ENCODE results near the gene INSYN1. TPM values are rescaled to one million over a fixed set of nuclear protein-coding genes. Genes with fewer than 3 reads are reported as not detected.
"Not testable (repeated sequence)": the region's sequence is repeated elsewhere in the genome, so short reads cannot be mapped to it uniquely, and the experiment has no call there.

Gene INSYN1
- total and polyA plus RNA-seq, 2 donors (not counting 1 experiment from before 2014, with no cell fraction given), result not detected

DNA sequence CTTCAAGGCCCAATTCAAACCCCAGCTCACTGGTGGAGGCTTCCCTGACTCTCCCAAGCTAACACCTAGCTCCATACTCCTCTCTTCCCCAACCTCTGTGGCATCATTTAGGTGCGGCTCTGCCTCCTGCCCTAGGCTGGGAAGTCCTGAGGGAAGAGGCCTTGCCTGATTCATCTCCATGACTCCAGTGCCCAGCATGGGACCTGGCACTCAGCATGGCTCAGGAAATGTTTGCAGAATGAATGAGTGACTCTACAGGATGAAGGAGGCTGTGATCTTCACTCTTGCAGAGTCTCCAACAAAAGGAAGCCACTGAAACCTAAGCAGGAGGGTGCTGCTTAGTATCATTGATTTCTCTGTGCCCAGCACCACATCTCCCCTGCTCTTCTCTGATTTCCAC, 34.5 kb upstream of the INSYN1 start:
- no peaks in the 10 kb centered on the region for H3K9me3 ChIP-seq (ENCODE audit: control extremely low read depth in 1 of 3, control insufficient read depth in 2 of 3, insufficient read depth in 1 of 3, low read length in 2 of 3)
- H3K9me3 Mint-ChIP-seq (ENCODE audit: insufficient read depth), result no peaks in the 10 kb centered on the region
- no peak overlapping the region for H3K4me3 ChIP-seq (ENCODE audit: control extremely low read depth in 1 of 5, extremely low read depth in 1 of 5, insufficient read depth in 1 of 5, low read depth in 2 of 5, low read length in 4 of 5)
- TF ChIP-seq EZH2 (IDR thresholded peaks at IDR 0.05; ENCODE audit: borderline replicate concordance, insufficient read depth, low read depth, low read length, poor library complexity, severe bottlenecking), result no peak
- TF ChIP-seq, protein P1, sequence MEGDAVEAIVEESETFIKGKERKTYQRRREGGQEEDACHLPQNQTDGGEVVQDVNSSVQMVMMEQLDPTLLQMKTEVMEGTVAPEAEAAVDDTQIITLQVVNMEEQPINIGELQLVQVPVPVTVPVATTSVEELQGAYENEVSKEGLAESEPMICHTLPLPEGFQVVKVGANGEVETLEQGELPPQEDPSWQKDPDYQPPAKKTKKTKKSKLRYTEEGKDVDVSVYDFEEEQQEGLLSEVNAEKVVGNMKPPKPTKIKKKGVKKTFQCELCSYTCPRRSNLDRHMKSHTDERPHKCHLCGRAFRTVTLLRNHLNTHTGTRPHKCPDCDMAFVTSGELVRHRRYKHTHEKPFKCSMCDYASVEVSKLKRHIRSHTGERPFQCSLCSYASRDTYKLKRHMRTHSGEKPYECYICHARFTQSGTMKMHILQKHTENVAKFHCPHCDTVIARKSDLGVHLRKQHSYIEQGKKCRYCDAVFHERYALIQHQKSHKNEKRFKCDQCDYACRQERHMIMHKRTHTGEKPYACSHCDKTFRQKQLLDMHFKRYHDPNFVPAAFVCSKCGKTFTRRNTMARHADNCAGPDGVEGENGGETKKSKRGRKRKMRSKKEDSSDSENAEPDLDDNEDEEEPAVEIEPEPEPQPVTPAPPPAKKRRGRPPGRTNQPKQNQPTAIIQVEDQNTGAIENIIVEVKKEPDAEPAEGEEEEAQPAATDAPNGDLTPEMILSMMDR (IDR thresholded peaks at IDR 0.05), result no peak
- no peaks in the 10 kb centered on the region for H4K20me1 ChIP-seq (ENCODE audit: control insufficient read depth, insufficient read depth, low read length, poor library complexity, severe bottlenecking)
- no peak for DNase-seq
- no peak overlapping the region for H2AFZ ChIP-seq (ENCODE audit: insufficient read depth, low read depth, low read length, poor library complexity, severe bottlenecking)
- H3K27ac ChIP-seq (ENCODE audit: low read length in 2 of 2), result no peak overlapping the region
- intact Hi-C loops (cut with micrococcal nuclease), result no loop called here
- H3K4me3 Mint-ChIP-seq, result no peak overlapping the region
- peaks cover 0 to 5% (median 0%) of the 10 kb centered on the region in 4 experiments for H3K27me3 ChIP-seq (replicated peaks in 1 of 4; ENCODE audit: control extremely low read depth in 1 of 4, control insufficient read depth in 3 of 4, insufficient read depth in 4 of 4, low read length in 3 of 4)
- ChIA-PET CTCF (no interaction called here), POLR2A (no interaction called here)
- no peaks in the 10 kb centered on the region for H3K79me2 ChIP-seq (ENCODE audit: control insufficient read depth, insufficient read depth, low read length)
- 100% methylated on average over 1 of the region's 1 CpG for WGBS (ENCODE audit: insufficient coverage)
- H3K27ac Mint-ChIP-seq, result no peak overlapping the region
- no peak overlapping the region for H3K9ac ChIP-seq (ENCODE audit: low read length)
- H3K36me3 ChIP-seq (replicated peaks in 1 of 2; ENCODE audit: control extremely low read depth in 1 of 2, control insufficient read depth in 1 of 2, extremely low read depth in 1 of 2, insufficient read depth in 2 of 2, low read length in 1 of 2), result no peaks in the 10 kb centered on the region
- no peak for ATAC-seq (ENCODE audit: low read depth)
- no peak overlapping the region for H3K4me2 ChIP-seq (replicated peaks; ENCODE audit: low read depth, low read length, poor library complexity, severe bottlenecking)
- H3K27me3 Mint-ChIP-seq, result peaks cover 3% of the 10 kb centered on the region
- no peaks in the 10 kb centered on the region for H3K4me1 ChIP-seq (ENCODE audit: control insufficient read depth in 2 of 2, insufficient read depth in 2 of 2, low read length in 2 of 2)
- H3K4me1 Mint-ChIP-seq, result no peaks in the 10 kb centered on the region

GRCh38 chr15:73786538-73786937, 33.4 kb upstream of the INSYN1 start:
- CTCF ChIA-PET, result no interaction called here
- Mint-ChIP-seq H3K4me1 (no peaks in the 10 kb centered on the region), H3K27ac (no peak overlapping the region), H3K9me3 (ENCODE audit: insufficient read depth) (no peaks in the 10 kb centered on the region), H3K4me3 (no peak overlapping the region), H3K27me3 (peaks cover 3% of the 10 kb centered on the region)
- peaks cover 0 to 4% (median 0%) of the 10 kb centered on the region in 4 experiments for H3K27me3 ChIP-seq (replicated peaks in 1 of 4; ENCODE audit: control extremely low read depth in 1 of 4, control insufficient read depth in 3 of 4, insufficient read depth in 4 of 4, low read length in 3 of 4)
- H2AFZ ChIP-seq (ENCODE audit: insufficient read depth, low read depth, low read length, poor library complexity, severe bottlenecking), result no peak overlapping the region
- DNase-seq (no peak), ATAC-seq (ENCODE audit: low read depth) (no peak)
- POLR2A ChIA-PET, result no interaction called here
- no peak overlapping the region for H3K9ac ChIP-seq (ENCODE audit: low read length)
- no peaks in the 10 kb centered on the region for H3K36me3 ChIP-seq (replicated peaks in 1 of 2; ENCODE audit: control extremely low read depth in 1 of 2, control insufficient read depth in 1 of 2, extremely low read depth in 1 of 2, insufficient read depth in 2 of 2, low read length in 1 of 2)
- H3K4me1 ChIP-seq (ENCODE audit: control insufficient read depth in 2 of 2, insufficient read depth in 2 of 2, low read length in 2 of 2), result no peaks in the 10 kb centered on the region
- no peaks in the 10 kb centered on the region for H3K79me2 ChIP-seq (ENCODE audit: control insufficient read depth, insufficient read depth, low read length)
- no peaks in the 10 kb centered on the region for H3K9me3 ChIP-seq (ENCODE audit: control extremely low read depth in 1 of 3, control insufficient read depth in 2 of 3, insufficient read depth in 1 of 3, low read length in 2 of 3)
- no peak overlapping the region for H3K27ac ChIP-seq (ENCODE audit: low read length in 2 of 2)
- H3K4me3 ChIP-seq (ENCODE audit: control extremely low read depth in 1 of 5, extremely low read depth in 1 of 5, insufficient read depth in 1 of 5, low read depth in 2 of 5, low read length in 4 of 5), result no peak overlapping the region
- H3K4me2 ChIP-seq (replicated peaks; ENCODE audit: low read depth, low read length, poor library complexity, severe bottlenecking), result no peak overlapping the region
- intact Hi-C loops (cut with micrococcal nuclease), result no loop called here
- H4K20me1 ChIP-seq (ENCODE audit: control insufficient read depth, insufficient read depth, low read length, poor library complexity, severe bottlenecking), result no peaks in the 10 kb centered on the region
- no peak for TF ChIP-seq EZH2 (IDR thresholded peaks at IDR 0.05; ENCODE audit: borderline replicate concordance, insufficient read depth, low read depth, low read length, poor library complexity, severe bottlenecking)
- TF ChIP-seq, protein P1 (IDR thresholded peaks at IDR 0.05), result no peak
- WGBS (ENCODE audit: insufficient coverage), result 90% methylated on average over 6 of the region's 6 CpGs

DNA sequence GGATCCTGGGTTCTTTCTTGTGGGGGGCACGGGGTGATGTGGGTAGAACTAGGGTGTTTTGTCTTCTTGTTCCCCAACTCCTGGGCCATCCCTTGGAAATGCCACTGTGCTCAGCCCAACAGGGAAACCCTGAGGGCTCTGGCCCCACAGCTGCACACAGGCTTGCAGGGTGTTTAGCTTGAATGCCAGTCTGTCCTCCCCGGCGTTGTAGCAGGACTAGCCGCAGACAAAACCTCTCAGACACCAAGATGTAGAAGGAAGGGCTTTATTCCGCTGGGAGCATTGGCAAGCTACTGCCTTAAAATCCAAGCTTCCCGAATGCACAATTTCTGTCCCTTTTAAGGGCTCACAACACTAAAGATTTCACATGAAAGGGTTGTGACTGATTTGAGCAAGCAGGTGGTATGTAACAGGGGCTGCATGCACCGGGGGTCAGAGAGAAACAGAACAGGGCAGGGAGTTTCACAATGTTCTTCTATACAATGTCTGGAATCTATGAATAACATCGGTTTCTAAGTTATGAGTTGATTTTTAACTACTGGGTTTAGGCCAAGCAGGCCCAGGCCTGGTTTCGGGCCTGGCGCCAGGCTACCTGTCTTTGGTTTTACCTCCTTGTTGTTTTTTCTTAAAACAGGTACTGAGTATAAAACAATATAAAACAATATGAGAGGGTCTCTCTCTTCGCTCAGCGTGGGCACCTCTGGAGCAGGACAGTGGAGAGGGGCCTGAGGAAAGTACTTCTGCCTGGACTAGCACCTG, 32.3 kb upstream of the INSYN1 start:
- WGBS (ENCODE audit: insufficient coverage), result 83% methylated on average over 8 of the region's 12 CpGs

More for the DNA sequence above, 32.3 kb upstream of the INSYN1 start:
- H3K27me3 ChIP-seq (replicated peaks in 1 of 4; ENCODE audit: control extremely low read depth in 1 of 4, control insufficient read depth in 3 of 4, insufficient read depth in 4 of 4, low read length in 3 of 4); H2AFZ ChIP-seq (ENCODE audit: insufficient read depth, low read depth, low read length, poor library complexity, severe bottlenecking); H3K79me2 ChIP-seq (ENCODE audit: control insufficient read depth, insufficient read depth, low read length); H3K4me1 Mint-ChIP-seq; H3K9me3 ChIP-seq (ENCODE audit: control extremely low read depth in 1 of 3, control insufficient read depth in 2 of 3, insufficient read depth in 1 of 3, low read length in 2 of 3); H3K27me3 Mint-ChIP-seq; intact Hi-C loops (cut with micrococcal nuclease); H3K9ac ChIP-seq (ENCODE audit: low read length); H4K20me1 ChIP-seq (ENCODE audit: control insufficient read depth, insufficient read depth, low read length, poor library complexity, severe bottlenecking); H3K4me1 ChIP-seq (ENCODE audit: control insufficient read depth in 2 of 2, insufficient read depth in 2 of 2, low read length in 2 of 2); H3K9me3 Mint-ChIP-seq (ENCODE audit: insufficient read depth); H3K27ac Mint-ChIP-seq; CTCF ChIA-PET; H3K4me3 ChIP-seq (ENCODE audit: control extremely low read depth in 1 of 5, extremely low read depth in 1 of 5, insufficient read depth in 1 of 5, low read depth in 2 of 5, low read length in 4 of 5); H3K4me3 Mint-ChIP-seq; POLR2A ChIA-PET; H3K4me2 ChIP-seq (replicated peaks; ENCODE audit: low read depth, low read length, poor library complexity, severe bottlenecking); H3K36me3 ChIP-seq (replicated peaks in 1 of 2; ENCODE audit: control extremely low read depth in 1 of 2, control insufficient read depth in 1 of 2, extremely low read depth in 1 of 2, insufficient read depth in 2 of 2, low read length in 1 of 2); H3K27ac ChIP-seq (ENCODE audit: low read length in 2 of 2); ATAC-seq (ENCODE audit: low read depth); DNase-seq: not testable (repeated sequence)
